HL-60 (cell line): ENCODE results near the gene ZNF205.

Source experiments
- CTCF ChIP-seq: IDR thresholded peaks from one replicate; pipeline ENCODE4 v1.5.1; 2011; ENCODE audit warnings: low read length, control low read depth, inconsistent platforms; ENCODE audit not compliant: insufficient read depth
- POLR2AphosphoS5 ChIP-seq: IDR thresholded peaks from 2 replicates; pipeline ENCODE4 v1.6.1; 2012; ENCODE audit warnings: low read depth
- REST ChIP-seq: IDR thresholded peaks from 2 replicates; pipeline ENCODE4 v1.6.1; 2012; ENCODE audit warnings: low read depth; ENCODE audit not compliant: insufficient replicate concordance

- no peak for TF ChIP-seq CTCF
- no peak for TF ChIP-seq POLR2AphosphoS5
- TF ChIP-seq REST: no peak
Measured at GRCh38 chr16:3086596-3087242, 25.7 kb upstream of the ZNF205 start.
